Transverse colon (tissue), 4 donors: ENCODE data around the gene TANGO2. TPM values are rescaled to one million over a fixed set of nuclear protein-coding genes. Genes with fewer than 3 reads are reported as not detected.
A peak's percentile ranks its signal among the peaks of the same experiment; 100 is the strongest.

Experiments
- DNase-seq: peaks from one replicate; pipeline ENCODE4 v3.0.0-alpha.2; 2019
- H3K27ac ChIP-seq, 4 donors: fragments of 200-600 bp; sonication (generic); 2 replicates each; pipeline ENCODE4 v1.5.1; 2016 to 2018; ENCODE audit warnings: inconsistent platforms in 4 of 4
- H3K27me3 ChIP-seq: fragments of 200-600 bp; sonication (generic); 2 replicates; pipeline ENCODE4 v1.5.1; 2017; ENCODE audit warnings: inconsistent platforms
- H3K36me3 ChIP-seq, 4 donors: fragments of 200-600 bp; sonication (generic); 2 replicates each; pipeline ENCODE4 v1.5.1; 2017 to 2019; ENCODE audit warnings: inconsistent platforms in 4 of 4
- H3K4me1 ChIP-seq, 4 donors: fragments of 200-600 bp; sonication (generic); 2 replicates each; pipeline ENCODE4 v1.5.1; 2017 to 2020; ENCODE audit warnings: inconsistent platforms in 4 of 4
- H3K4me3 ChIP-seq, 4 donors: fragments of 200-600 bp; sonication (generic); 1 replicate in 1 of 4; 2 replicates in 3 of 4; pipeline versions ENCODE4 v1.5.1 to v1.6.1; 2017 to 2019; ENCODE audit warnings: inconsistent platforms in 4 of 4
- H3K9me3 ChIP-seq, 2 donors: fragments of 200-600 bp; sonication (generic); 2 replicates each; pipeline ENCODE4 v1.5.1; 2017 to 2019; ENCODE audit warnings: inconsistent platforms in 2 of 2
- CTCF ChIP-seq, 5 experiments: fragments of 200-600 bp in 3 of 5; fragments of 450-650 bp in 2 of 5; sonication (generic) in 3 of 5; IDR thresholded peaks; 1 replicate in 2 of 5; 2 replicates in 3 of 5; pipeline ENCODE4 v1.5.1; 2016 to 2017; ENCODE audit warnings: antibody characterized with exemption in 5 of 5, inconsistent platforms in 3 of 5, mild to moderate bottlenecking in 2 of 5, moderate library complexity in 1 of 5
- EP300 ChIP-seq: sonication (generic); formaldehyde crosslinking; IDR thresholded peaks from one replicate; pipeline ENCODE4 v1.6.1; 2017; ENCODE audit warnings: antibody characterized with exemption, low read depth
- POLR2A ChIP-seq: fragments of 450-650 bp; IDR thresholded peaks from one replicate; pipeline ENCODE4 v1.6.1; 2016; ENCODE audit warnings: antibody characterized with exemption, mild to moderate bottlenecking, moderate library complexity
- POLR2AphosphoS5 ChIP-seq, 3 donors: sonication (generic); formaldehyde crosslinking; IDR thresholded peaks; one replicate each; pipeline ENCODE4 v1.6.1; 2016; ENCODE audit warnings: antibody characterized with exemption in 3 of 3
- WGBS, 2 donors: methylation state at CpG; one replicate each; pipeline ENCODE4 v1.1.5; 2018; ENCODE audit warnings: low coverage in 1 of 2; 5-methylcytosine and 5-hydroxymethylcytosine counted together
- in situ Hi-C, 4 donors: fragments of 200-750 bp; cut with MboI; loops; one replicate each; pipeline versions ENCODE4 v1.15.0 to v1.15.1; 2017; ENCODE audit warnings: low sequenced_read_pairs in 3 of 4, low pct_ligation_motif_present in 1 of 4, low pct_unique_long_range_greater_than_20kb in 1 of 4
- intact Hi-C: fragments of 100-400 bp; cut with DNase I; formaldehyde crosslinking; loops from one replicate; pipeline ENCODE4 v1.15.1; 2023; ENCODE audit warnings: low total_unique reads
- total RNA-seq, 4 donors: library from RNA; depleted of rRNA; stranded (reverse); fragments of >200 nt; gene quantifications; one replicate each; pipeline ENCODE4 v1.1.0, GENCODE V29; 2016

Gene TANGO2
- total RNA-seq, 4 donors from 2014 or later = 32.9 to 101 (median 50.6) TPM

GRCh38 chr22:19994851-19995610, 25.9 kb upstream of the TANGO2 start:
- no peaks in the 10 kb centered on the region for H3K4me1 ChIP-seq
- TF ChIP-seq POLR2AphosphoS5 (IDR thresholded peaks at IDR 0.05) (no peak), CTCF (IDR thresholded peaks at IDR 0.05) (no peak), EP300 (no peak), POLR2A (no peak)

GRCh38 chr22:19995611-19996339, 25.1 kb upstream of the TANGO2 start:
- Histone ChIP-seq H3K36me3 (no peaks in the 10 kb centered on the region), H3K27me3 (no peaks in the 10 kb centered on the region), H3K4me1 (no peaks in the 10 kb centered on the region), H3K4me3 (no peak overlapping the region), H3K27ac (peak overlapping the region; percentile 13 to 55 (median 29)), H3K9me3 (no peaks in the 10 kb centered on the region)
- intact Hi-C loops = no loop called here
- DNase-seq = no peak
- WGBS, 2 donors = 67 to 100% methylated on average over 3 to 17 of the region's 18 CpGs
- TF ChIP-seq CTCF (IDR thresholded peaks at IDR 0.05) = no peak
- TF ChIP-seq EP300 = no peak
- TF ChIP-seq POLR2AphosphoS5 (IDR thresholded peaks at IDR 0.05) = no peak
- no peak for TF ChIP-seq POLR2A
- in situ Hi-C loops = no loop called here

More at GRCh38 chr22:19994851-19995610, 25.9 kb upstream of the TANGO2 start:
- no peaks in the 10 kb centered on the region for H3K36me3 ChIP-seq
- peak overlapping the region in 2 of 4 donors; percentile 20 to 55 for H3K27ac ChIP-seq
- 67 to 79% methylated on average over 10 to 12 of the region's 12 CpGs for WGBS, 2 donors
- no peak overlapping the region for H3K4me3 ChIP-seq
- no peak for DNase-seq
- intact Hi-C loops (no loop called here), in situ Hi-C loops (no loop called here)
- no peaks in the 10 kb centered on the region for H3K27me3 ChIP-seq
- H3K9me3 ChIP-seq = no peaks in the 10 kb centered on the region

- 84% methylated on average over 12 of the region's 12 CpGs; no CpG with 5 or more reads in 1 of the 2 donors for WGBS, 2 donors
Observed at GRCh38 chr22:19996694-19997384, 24.1 kb upstream of the TANGO2 start.

More at GRCh38 chr22:19996694-19997384, 24.1 kb upstream of the TANGO2 start:
- H3K9me3 ChIP-seq = no peaks in the 10 kb centered on the region
- DNase-seq = no peak
- in situ Hi-C loops (no loop called here), intact Hi-C loops (no loop called here)
- TF ChIP-seq POLR2A = no peak
- TF ChIP-seq EP300 = no peak
- no peak for TF ChIP-seq CTCF (IDR thresholded peaks at IDR 0.05)
- no peak for TF ChIP-seq POLR2AphosphoS5 (IDR thresholded peaks at IDR 0.05)
- no peaks in the 10 kb centered on the region for H3K36me3 ChIP-seq
- no peaks in the 10 kb centered on the region for H3K4me1 ChIP-seq
- H3K27ac ChIP-seq = no peak overlapping the region
- no peaks in the 10 kb centered on the region for H3K27me3 ChIP-seq
- no peak overlapping the region for H3K4me3 ChIP-seq
